Panc1 (cell line): Measurements from ENCODE around the gene TFDP1.

Experiments
- POLR2AphosphoS5 ChIP-seq: IDR thresholded peaks from 2 replicates; pipeline ENCODE4 v1.6.1; 2012; ENCODE audit warnings: mild to moderate bottlenecking, low read depth, low read length, moderate library complexity
- TF ChIP-seq, protein P1 (sequence below): fragments of 450-650 bp; IDR thresholded peaks from 2 replicates; pipeline ENCODE4 v1.5.1; 2017; ENCODE audit warnings: mild to moderate bottlenecking

DNA sequence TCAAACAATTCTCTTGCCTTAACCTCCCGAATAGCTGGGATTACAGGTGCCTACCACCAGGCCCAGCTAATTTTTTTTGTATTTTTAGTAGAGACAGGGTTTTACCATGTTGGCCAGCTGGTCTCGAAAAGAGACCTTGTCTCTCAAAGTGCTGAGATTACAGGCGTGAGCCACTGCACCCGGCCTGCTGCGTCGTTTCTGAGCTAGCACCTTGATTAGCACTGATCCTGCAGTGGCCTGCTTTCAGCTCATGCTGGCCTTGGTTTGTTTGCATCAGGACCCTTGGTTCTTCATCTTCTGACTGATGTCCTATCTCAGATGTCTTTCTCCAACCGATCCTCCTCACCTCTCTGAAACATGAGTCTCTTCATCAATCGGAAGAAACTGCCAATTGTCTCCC lies 4.9 kb upstream of the TFDP1 start:
- TF ChIP-seq, protein P1, sequence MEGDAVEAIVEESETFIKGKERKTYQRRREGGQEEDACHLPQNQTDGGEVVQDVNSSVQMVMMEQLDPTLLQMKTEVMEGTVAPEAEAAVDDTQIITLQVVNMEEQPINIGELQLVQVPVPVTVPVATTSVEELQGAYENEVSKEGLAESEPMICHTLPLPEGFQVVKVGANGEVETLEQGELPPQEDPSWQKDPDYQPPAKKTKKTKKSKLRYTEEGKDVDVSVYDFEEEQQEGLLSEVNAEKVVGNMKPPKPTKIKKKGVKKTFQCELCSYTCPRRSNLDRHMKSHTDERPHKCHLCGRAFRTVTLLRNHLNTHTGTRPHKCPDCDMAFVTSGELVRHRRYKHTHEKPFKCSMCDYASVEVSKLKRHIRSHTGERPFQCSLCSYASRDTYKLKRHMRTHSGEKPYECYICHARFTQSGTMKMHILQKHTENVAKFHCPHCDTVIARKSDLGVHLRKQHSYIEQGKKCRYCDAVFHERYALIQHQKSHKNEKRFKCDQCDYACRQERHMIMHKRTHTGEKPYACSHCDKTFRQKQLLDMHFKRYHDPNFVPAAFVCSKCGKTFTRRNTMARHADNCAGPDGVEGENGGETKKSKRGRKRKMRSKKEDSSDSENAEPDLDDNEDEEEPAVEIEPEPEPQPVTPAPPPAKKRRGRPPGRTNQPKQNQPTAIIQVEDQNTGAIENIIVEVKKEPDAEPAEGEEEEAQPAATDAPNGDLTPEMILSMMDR: no peak
- no peak for TF ChIP-seq POLR2AphosphoS5
